Pancreas (tissue), 10 donors: Measurements from ENCODE around the gene SPATS2. TPM values are rescaled to one million over a fixed set of nuclear protein-coding genes. Genes with fewer than 3 reads are reported as not detected.

ENCODE experiments used
- ATAC-seq, 4 donors: fragments of 200-7000 bp; cut with Tn5 transposase; one replicate each; pipeline versions ENCODE4 v1.8.0 to v1.9.1; 2020; ENCODE audit warnings: mild to moderate bottlenecking in 4 of 4, moderate library complexity in 4 of 4
- DNase-seq, 6 donors: peaks; one replicate each; pipeline ENCODE4 v3.0.0-alpha.2; 2020
- FAIRE-seq: peaks from 2 replicates; lab custom pipeline; 2012; peaks lifted over from hg19 to GRCh38; lab: Jason Lieb, UNC
- H3K27ac ChIP-seq, 4 donors: fragments of 200-600 bp; sonication (generic); 1 replicate in 3 of 4; 2 replicates in 1 of 4; pipeline versions ENCODE4 v1.5.0 to v1.8.0; 2020
- H3K27me3 ChIP-seq, 4 donors: fragments of 200-600 bp; one replicate each; pipeline ENCODE4 v1.8.0; 2021
- H3K36me3 ChIP-seq, 3 donors: fragments of 200-600 bp; sonication (generic) in 1 of 3; one replicate each; pipeline versions ENCODE4 v1.5.0 to v1.8.0; 2020 to 2021
- H3K4me1 ChIP-seq, 3 donors: fragments of 200-600 bp; one replicate each; pipeline ENCODE4 v1.8.0; 2021
- H3K4me3 ChIP-seq, 4 donors: fragments of 200-600 bp; sonication (generic) in 2 of 4; one replicate each; pipeline versions ENCODE4 v1.5.0 to v1.8.0; 2020 to 2021
- H3K9me3 ChIP-seq, 4 donors: fragments of 200-600 bp; one replicate each; pipeline ENCODE4 v1.8.0; 2021
- WGBS, 2 donors: extraction: QIAGEN DNeasy Blood & Tissue Kit; methylation state at CpG; one replicate each; pipeline ENCODE4 v1.1.7; 2013; 5-methylcytosine and 5-hydroxymethylcytosine counted together
- intact Hi-C, 3 donors: fragments of 100-400 bp; cut with DNase I; formaldehyde crosslinking; loops; one replicate each; pipeline versions ENCODE4 v1.11.1 to v1.14.2; 2022
- polyA plus RNA-seq, 2 donors: library from polyadenylated mRNA; stranded (reverse); fragments of 200-250 nt; gene quantifications; one replicate each; pipeline ENCODE4 v1.2.3, GENCODE V29; 2013
- total RNA-seq, 6 donors: library from RNA; stranded (reverse); fragmentation: NEBNext Ultra II Directional in 4 of 6; extraction: Animal tissue kit (Norgen Biotek cat#: 25700) in 4 of 6; gene quantifications; one replicate each; pipeline versions ENCODE4 v1.2.1 to v1.2.4, GENCODE V29; 2021 to 2023
- TF ChIP-seq, protein P1 (sequence below), 4 donors: fragments of 200-600 bp; sonication (generic) in 3 of 4; IDR thresholded peaks; one replicate each; pipeline versions ENCODE4 v1.5.0 to v1.8.0; 2021; ENCODE audit warnings: antibody characterized with exemption in 4 of 4
- donor health status: healthy with polysubstance abuse.
- donor health status: DM: no; HTN: no; CAD: no; lungs with moderate emphysema.
- donor health status: DM: no; HTN: no; CAD: no.
- donor health status: control.
- donor health status: control.
- donor health status: Bipolar disorder and iron deficiency.
- donor health status: DM: yes; HTN: yes; CAD: no.
- donor health status: DM: no; HTN: no; CAD: no.
- donor health status: DM: no; HTN: no; CAD: no.
- donor health status: DM: yes; HTN: yes; CAD: no.

The SPATS2 gene
- total and polyA plus RNA-seq, 8 donors = 7.2 to 12.5 (median 9.4) TPM

- peak in 1 of 6 donors; percentile 41 for DNase-seq
- no peak for FAIRE-seq
- TF ChIP-seq, protein P1, sequence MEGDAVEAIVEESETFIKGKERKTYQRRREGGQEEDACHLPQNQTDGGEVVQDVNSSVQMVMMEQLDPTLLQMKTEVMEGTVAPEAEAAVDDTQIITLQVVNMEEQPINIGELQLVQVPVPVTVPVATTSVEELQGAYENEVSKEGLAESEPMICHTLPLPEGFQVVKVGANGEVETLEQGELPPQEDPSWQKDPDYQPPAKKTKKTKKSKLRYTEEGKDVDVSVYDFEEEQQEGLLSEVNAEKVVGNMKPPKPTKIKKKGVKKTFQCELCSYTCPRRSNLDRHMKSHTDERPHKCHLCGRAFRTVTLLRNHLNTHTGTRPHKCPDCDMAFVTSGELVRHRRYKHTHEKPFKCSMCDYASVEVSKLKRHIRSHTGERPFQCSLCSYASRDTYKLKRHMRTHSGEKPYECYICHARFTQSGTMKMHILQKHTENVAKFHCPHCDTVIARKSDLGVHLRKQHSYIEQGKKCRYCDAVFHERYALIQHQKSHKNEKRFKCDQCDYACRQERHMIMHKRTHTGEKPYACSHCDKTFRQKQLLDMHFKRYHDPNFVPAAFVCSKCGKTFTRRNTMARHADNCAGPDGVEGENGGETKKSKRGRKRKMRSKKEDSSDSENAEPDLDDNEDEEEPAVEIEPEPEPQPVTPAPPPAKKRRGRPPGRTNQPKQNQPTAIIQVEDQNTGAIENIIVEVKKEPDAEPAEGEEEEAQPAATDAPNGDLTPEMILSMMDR (IDR thresholded peaks at IDR 0.05) = no peak
- Histone ChIP-seq H3K27ac (no peak overlapping the region), H3K27me3 (no peaks in the 10 kb centered on the region), H3K4me1 (peaks cover 0 to 11% (median 9%) of the 10 kb centered on the region in 3 donors), H3K4me3 (no peak overlapping the region), H3K9me3 (no peaks in the 10 kb centered on the region), H3K36me3 (peaks cover 7 to 46% (median 15%) of the 10 kb centered on the region in 3 donors)
- intact Hi-C loops = no loop called here
- 90 to 96% methylated on average over 14 of the region's 14 CpGs for WGBS, 2 donors
- ATAC-seq = no peak
Observed at GRCh38 chr12:49563951-49564685, 196.9 kb downstream of the SPATS2 start.

DNA sequence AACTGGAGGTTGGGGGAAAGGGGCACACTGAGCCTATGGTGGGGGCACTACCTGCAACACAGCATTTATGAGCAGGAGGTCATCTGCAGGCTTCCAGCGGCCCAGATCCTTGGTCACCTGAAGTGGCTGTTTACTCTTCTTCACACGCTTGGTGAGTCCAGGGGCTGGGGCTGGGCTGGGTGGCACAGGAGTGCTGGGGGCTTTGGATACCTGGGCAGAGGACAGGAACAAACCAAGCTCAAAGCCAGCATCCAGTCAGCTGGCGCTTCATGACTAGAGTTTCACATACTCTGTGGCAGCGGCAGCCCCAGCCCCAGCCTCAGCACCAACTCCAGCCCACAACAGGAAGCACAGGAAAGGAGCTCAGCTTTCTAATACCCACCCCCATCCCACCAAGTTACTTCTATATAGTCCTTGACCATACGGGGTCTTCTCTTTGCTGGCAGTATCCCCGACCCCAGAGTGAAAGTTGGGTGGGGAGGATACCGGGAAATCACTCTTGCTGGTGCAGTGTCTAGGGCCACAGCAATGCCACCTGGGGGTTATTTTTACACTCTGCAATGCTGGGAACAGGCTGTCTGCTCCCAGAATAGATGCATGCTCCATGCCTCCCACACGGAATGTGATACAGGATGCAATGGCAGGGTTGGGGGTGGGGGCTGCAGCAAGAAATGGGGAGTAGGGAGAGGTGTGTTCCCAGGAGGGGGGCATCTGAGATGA is 197.6 kb downstream of the SPATS2 start:
- intact Hi-C loops = no loop called here
- DNase-seq = peak in 1 of 6 donors; percentile 20

DNA sequence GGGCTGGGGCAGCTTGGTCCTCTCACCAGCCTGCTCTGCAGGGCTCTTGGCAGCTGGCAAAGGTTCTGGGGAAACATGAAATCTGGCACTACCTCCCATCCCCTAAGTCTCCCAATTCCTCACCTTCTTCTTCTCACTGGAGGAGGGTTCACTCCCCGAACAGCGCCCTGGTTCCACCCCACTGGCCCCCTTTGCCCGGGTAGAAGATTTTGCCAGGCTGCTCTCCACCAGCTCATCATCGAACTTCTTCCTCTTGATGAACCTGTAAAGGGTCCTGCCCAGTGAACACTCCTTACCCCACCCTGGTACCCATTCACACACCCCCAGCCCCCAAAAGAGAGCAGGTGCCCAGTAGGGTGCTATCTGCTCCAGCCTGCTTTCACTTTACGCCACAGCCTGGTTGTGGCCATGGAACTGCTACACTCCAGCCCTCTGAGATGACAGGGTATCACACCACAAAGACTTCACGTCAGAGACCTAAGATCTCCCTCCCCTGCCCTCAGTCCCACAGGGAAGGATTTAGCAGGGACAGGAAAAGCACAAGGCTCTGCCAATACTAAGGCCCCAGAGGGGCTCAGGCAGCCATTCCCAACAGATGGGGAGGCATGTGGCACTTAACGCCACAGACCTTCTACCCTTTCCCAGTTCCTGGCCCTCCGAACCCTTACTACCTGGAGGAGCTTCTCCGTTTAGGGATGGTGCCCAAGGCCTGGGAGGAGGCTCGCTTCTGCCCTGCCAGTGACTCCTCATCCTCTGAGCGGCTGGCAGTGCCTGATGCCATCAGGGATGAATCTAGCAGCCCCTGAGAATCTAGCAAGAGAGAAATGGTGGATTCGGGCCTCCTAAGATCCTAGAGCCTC is 198.4 kb downstream of the SPATS2 start:
- WGBS, 2 donors = 88 to 96% methylated on average over 12 of the region's 12 CpGs
- no peaks in the 10 kb centered on the region for H3K27me3 ChIP-seq
- H3K27ac ChIP-seq = no peak overlapping the region
- DNase-seq = peak in 1 of 6 donors; percentile 13
- peaks cover 0 to 33% (median 7%) of the 10 kb centered on the region in 3 donors for H3K36me3 ChIP-seq
- H3K4me3 ChIP-seq = no peak overlapping the region
- peaks cover 0 to 19% (median 9%) of the 10 kb centered on the region in 3 donors for H3K4me1 ChIP-seq
- intact Hi-C loops = no loop called here
- no peak for FAIRE-seq
- TF ChIP-seq, protein P1 (IDR thresholded peaks at IDR 0.05) = no peak
- H3K9me3 ChIP-seq = no peaks in the 10 kb centered on the region
- ATAC-seq = no peak

More for the DNA sequence above, 197.6 kb downstream of the SPATS2 start:
- WGBS, 2 donors = 83% methylated on average over 8 of the region's 8 CpGs
- Histone ChIP-seq H3K36me3 (peaks cover 0 to 39% (median 8%) of the 10 kb centered on the region in 3 donors), H3K27me3 (no peaks in the 10 kb centered on the region), H3K4me3 (no peak overlapping the region), H3K9me3 (no peaks in the 10 kb centered on the region), H3K27ac (no peak overlapping the region), H3K4me1 (peaks cover 0 to 19% (median 9%) of the 10 kb centered on the region in 3 donors)
- TF ChIP-seq, protein P1 (IDR thresholded peaks at IDR 0.05) = no peak
- ATAC-seq = no peak
- no peak for FAIRE-seq

DNA sequence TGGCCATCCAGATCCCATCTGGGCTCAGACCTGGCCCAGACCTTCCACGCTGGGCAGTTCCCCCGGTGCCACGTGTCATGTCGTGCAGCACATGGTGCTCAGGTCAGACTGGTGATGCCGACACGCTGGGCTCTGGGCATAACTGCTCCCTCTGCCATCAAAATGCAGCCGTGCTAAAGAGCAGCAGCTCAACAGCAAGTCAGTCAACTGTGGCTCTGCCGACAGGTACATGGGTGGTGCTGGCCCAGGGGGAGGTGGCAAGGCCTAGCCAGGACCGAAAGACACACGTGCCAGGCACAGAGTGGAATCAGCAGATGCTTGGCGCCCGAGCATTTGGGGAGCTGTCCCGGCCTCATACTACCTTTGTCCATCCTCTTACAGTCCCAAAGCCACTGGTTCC is 199.1 kb downstream of the SPATS2 start:
- intact Hi-C loops = no loop called here
- H3K36me3 ChIP-seq = peaks cover 0 to 33% (median 7%) of the 10 kb centered on the region in 3 donors
- peaks cover 0 to 19% (median 9%) of the 10 kb centered on the region in 3 donors for H3K4me1 ChIP-seq
- ATAC-seq (no peak), FAIRE-seq (no peak), DNase-seq (peak in 1 of 6 donors; percentile 37)
- no peak overlapping the region for H3K4me3 ChIP-seq
- H3K27ac ChIP-seq = no peak overlapping the region
- no peaks in the 10 kb centered on the region for H3K9me3 ChIP-seq
- no peaks in the 10 kb centered on the region for H3K27me3 ChIP-seq
- TF ChIP-seq, protein P1 (IDR thresholded peaks at IDR 0.05) = no peak
- WGBS, 2 donors = 84 to 89% methylated on average over 13 of the region's 13 CpGs
